Activated CD8-positive, alpha-beta memory T cell treated with anti-CD3 and anti-CD28 coated beads for 48 hours (primary cell): Measurements from ENCODE around the gene CCNDBP1.

Experiments
- DNase-seq, 3 experiments: peaks; one replicate each; pipeline ENCODE4 v3.0.0-alpha.2; 2020; ENCODE audit warnings: low read depth in 2 of 3, low spot score in 2 of 3

The CCNDBP1 gene

GRCh38 chr15:43243020-43243645 is 57.9 kb downstream of the CCNDBP1 start:
- DNase-seq: no peak

- DNase-seq: no peak
These were observed 58.9 kb downstream of the CCNDBP1 start for GRCh38 chr15:43244092-43244491.

- DNase-seq: no peak
These were observed 61.1 kb downstream of the CCNDBP1 start for GRCh38 chr15:43246261-43246774.
